OCI-LY7 (cell line): Measurements from ENCODE around the gene MET.

Source experiments
- EZH2phosphoT487 ChIP-seq: fragments of 200-600 bp; sonication (generic); IDR thresholded peaks from 2 replicates; pipeline ENCODE4 v1.6.1; 2018; ENCODE audit warnings: low read depth, borderline replicate concordance, mild to moderate bottlenecking, mixed run types, antibody characterized with exemption, low read length, moderate library complexity, mixed read lengths
- TF ChIP-seq, protein P1 (sequence below): fragments of 200-600 bp; sonication (generic); conservative IDR thresholded peaks from 2 replicates; pipeline ENCODE4 v1.5.1; 2014; ENCODE audit warnings: mild to moderate bottlenecking, antibody characterized with exemption, low read length, moderate library complexity, mixed read lengths

DNA sequence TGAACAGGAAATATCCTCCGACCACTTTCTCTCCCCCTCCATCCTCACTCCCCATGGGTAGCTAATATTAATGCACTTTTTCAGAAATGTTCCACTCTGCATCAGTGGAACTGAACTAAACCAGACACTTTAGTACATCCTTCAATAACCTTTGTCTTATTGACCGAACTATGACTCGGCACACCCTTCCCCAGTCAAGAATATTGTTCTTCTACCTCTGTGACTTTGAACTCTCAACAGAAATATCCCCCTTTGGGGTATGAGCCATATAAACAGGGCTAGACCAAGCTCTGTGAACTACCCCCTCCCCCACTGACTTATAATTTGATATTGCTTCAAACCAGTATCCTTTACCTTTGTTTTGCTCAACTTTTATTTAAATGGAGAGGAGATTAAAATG, 132.5 kb downstream of the MET start:
- TF ChIP-seq, protein P1, sequence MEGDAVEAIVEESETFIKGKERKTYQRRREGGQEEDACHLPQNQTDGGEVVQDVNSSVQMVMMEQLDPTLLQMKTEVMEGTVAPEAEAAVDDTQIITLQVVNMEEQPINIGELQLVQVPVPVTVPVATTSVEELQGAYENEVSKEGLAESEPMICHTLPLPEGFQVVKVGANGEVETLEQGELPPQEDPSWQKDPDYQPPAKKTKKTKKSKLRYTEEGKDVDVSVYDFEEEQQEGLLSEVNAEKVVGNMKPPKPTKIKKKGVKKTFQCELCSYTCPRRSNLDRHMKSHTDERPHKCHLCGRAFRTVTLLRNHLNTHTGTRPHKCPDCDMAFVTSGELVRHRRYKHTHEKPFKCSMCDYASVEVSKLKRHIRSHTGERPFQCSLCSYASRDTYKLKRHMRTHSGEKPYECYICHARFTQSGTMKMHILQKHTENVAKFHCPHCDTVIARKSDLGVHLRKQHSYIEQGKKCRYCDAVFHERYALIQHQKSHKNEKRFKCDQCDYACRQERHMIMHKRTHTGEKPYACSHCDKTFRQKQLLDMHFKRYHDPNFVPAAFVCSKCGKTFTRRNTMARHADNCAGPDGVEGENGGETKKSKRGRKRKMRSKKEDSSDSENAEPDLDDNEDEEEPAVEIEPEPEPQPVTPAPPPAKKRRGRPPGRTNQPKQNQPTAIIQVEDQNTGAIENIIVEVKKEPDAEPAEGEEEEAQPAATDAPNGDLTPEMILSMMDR, result no peak
- no peak for TF ChIP-seq EZH2phosphoT487
